Hematopoietic multipotent progenitor cell treated with erythropoietin and hydrocortisone succinate and interleukin-3 and kit ligand, for 17 days (in vitro differentiated cells): ENCODE data around the gene SPANXC.
"Not testable (repeated sequence)": the region's sequence is repeated elsewhere in the genome, so short reads cannot be mapped to it uniquely, and the experiment has no call there.

ENCODE experiments used
- DNase-seq: peaks from one replicate; pipeline ENCODE4 v3.0.0-alpha.2; 2015; ENCODE audit warnings: low spot score

Gene SPANXC, protein sequence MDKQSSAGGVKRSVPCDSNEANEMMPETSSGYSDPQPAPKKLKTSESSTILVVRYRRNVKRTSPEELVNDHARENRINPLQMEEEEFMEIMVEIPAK

DNA sequence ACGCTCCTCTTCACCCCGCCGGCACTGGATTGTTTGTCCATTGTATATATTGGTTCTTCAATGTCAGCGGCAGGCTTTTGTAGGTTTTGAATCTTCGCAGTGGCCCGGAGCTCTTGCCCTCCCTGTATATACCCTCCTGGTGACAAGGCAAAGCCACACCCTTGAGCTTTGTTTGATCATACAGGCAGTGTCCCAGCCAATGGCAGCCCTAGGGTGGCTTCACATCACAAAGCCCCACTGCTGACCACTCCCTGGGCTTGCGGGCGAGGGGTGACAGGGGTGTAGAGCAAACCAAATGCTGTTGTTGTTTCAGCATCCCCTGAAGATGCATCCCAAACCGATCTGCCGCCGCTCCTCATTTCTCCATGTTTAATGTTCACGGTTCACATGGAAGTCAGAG, at the start of gene SPANXC:
Gene SPANXC, minus strand, starts transcription at position 101 of the 400 bp plus-strand sequence. Its CDS starts 60 bp downstream, at position 41.
- DNase-seq: not testable (repeated sequence)

DNA sequence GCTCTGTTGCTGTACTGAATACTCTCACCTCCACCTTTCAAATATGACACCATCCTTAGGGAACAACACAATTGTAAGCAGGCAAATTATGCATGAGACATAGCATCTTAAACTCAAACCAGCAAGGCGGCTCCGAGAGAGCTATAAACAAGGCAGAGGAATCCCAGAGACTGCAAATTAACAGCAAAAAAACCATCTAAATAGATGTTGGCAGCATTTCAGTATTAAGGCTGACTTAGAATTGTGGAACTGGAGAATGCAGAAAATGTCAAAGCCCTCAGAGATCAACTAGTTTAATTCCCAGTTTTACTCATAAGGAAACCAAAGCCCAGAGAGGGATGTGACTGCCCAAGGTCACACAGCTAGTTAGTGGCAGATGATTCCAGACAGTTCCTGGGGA, 37.2 kb upstream of the SPANXC start:
- no peak for DNase-seq

DNA sequence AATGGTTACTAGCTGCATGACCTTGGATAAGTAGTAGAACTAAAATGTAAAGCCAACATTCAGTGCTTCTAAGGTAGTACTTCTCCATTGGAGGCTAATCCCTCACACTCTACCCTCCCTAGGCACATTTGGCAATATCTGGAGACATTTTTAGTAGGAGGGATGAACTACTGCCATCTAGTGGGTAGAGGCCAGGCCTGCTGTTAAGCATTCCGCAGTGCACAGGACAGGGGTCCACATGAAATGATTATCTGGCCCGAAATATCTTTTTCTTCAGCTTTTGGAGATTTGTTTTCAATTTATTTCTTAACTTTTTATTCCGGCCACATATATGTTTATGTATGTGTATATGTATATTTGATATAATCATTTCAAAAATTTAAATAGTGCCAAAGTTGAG, 36.0 kb upstream of the SPANXC start:
- DNase-seq: no peak

DNA sequence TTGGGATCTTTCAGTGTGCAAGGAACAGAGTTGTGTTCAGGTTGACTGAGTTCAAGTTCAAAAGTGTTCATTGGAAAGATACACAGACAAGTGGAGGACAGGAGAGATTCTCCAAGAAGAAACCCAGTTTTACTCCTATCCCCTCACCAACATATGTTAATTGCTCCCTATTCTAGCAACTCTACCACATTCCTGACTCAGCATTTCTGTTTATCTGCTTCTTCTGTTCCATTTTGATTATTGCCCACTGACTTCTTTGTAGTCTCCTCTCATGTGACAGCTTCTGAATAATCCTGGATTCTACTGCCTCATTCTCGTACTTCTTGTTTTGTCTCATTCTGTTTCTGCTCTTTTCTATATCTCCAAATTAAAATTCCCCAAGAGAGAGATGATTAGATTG, 15.8 kb upstream of the SPANXC start:
- no peak for DNase-seq

DNA sequence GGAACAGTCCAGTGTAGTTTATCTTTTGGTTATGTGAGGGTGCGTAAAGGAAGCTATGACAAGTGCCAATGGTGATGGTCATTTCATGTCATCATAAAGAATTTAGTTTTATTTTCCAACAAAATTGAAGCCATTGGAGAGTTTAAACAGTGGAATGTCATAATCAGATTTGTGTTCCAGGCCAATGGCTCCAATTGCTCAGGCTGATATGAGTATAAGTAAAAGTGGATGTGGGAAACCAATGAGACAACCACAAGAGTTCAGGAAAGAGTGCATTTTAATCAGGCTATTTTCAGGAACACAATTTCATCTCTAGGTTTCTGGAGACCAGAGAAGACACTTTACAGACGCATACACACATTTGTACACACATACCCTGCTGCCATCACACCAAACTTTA, 20.7 kb downstream of the SPANXC start:
- no peak for DNase-seq

DNA sequence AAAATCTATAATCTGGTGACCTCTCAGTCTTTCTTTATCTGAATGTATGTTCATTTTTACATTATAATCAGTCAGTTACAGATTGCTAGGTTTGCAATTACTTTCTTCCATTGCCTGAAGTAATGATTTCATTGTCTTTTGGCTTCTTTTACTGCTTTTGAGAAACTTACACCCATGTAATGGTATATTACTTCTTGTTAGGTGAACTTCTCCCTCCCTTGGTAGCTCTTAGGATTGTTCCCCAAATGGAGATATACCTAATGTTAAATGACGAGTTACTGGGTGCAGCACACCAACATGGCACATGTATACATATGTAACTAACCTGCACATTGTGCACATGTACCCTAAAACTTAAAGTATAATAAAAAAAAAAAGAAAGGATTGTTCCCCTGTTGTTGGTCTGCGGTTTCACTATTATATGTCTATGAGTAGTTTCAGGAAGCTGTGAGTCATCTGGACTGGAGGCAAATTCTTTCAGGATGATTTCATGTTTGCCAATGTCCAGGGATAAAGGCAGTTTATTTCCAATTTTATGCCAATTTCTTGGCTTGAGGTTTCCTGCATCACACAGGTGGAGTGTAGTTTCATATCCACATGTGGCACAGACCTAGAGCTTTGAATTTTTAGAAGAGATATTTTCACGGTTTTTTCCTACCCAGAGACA, 21.8 kb downstream of the SPANXC start:
- no peak for DNase-seq

DNA sequence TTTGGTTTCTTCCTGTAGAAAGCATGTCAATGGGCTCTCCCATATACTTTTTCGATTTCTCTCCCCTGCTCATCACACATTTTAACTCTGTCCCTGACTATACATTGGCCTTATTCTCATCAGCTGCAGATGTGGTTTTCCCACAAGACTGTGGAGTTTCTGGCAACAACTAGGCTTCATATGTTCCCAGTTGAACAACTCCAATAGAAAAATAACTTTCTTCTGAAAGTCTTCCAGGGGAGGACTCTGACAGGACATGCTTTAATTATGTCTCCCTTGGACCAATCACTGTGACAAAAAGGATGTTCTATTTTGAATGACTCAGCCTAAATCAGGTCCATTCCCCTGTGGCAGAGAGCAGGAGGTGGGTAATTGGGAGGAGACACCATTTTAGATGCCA, 28.1 kb downstream of the SPANXC start:
- DNase-seq: no peak

DNA sequence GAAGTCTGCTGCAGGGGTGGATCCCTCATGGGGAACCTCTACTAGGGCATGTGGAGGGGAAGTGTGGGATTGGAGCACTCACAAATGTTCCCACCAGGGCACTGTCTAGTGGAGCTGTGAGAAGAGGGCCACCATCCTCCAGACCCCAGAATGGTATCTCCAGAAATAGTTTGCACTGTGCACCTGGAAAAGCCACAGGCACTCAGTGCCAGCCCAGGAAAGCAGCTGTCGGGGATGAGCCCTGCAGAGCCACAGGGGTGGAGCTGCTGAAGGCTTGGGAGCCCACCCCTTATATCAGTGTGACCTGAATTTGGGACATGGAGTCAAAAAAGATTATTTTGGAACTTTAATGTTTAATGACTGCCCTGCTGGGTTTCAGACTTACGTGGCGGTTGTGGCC, 40.4 kb downstream of the SPANXC start:
- no peak for DNase-seq
